OCI-LY1 (cell line): Measurements from ENCODE around the gene GNA12.

Source experiments
- H2AFZ ChIP-seq: fragments of 200-600 bp; sonication (generic), shearing (Covaris generic); 2 replicates; pipeline ENCODE4 v1.6.0; 2014; ENCODE audit warnings: antibody characterized with exemption, mild to moderate bottlenecking, low read length
- H3F3A ChIP-seq: fragments of 200-600 bp; sonication (generic), shearing (Covaris generic); 2 replicates; pipeline ENCODE4 v1.6.0; 2014; ENCODE audit warnings: mild to moderate bottlenecking, antibody characterized with exemption, low read length, moderate library complexity; ENCODE audit not compliant: insufficient read depth
- H3K27ac ChIP-seq: fragments of 200-600 bp; sonication (generic); 2 replicates; pipeline ENCODE4 v1.5.1; 2014; ENCODE audit warnings: low read length, mixed run types, mild to moderate bottlenecking, low read depth; ENCODE audit not compliant: poor library complexity, severe bottlenecking
- H3K27me3 ChIP-seq: fragments of 200-600 bp; sonication (generic); 2 replicates; pipeline ENCODE4 v1.6.0; 2014; ENCODE audit warnings: antibody characterized with exemption, mild to moderate bottlenecking, low read length, moderate library complexity; ENCODE audit not compliant: insufficient read depth
- H3K36me3 ChIP-seq: fragments of 200-600 bp; sonication (generic); 2 replicates; pipeline ENCODE4 v1.6.1; 2014; ENCODE audit warnings: mild to moderate bottlenecking, antibody characterized with exemption, low read length, moderate library complexity, mixed read lengths; ENCODE audit not compliant: insufficient read depth
- H3K4me1 ChIP-seq: fragments of 200-600 bp; sonication (generic); 2 replicates; pipeline ENCODE4 v1.5.1; 2014; ENCODE audit warnings: mild to moderate bottlenecking, low read length, moderate library complexity; ENCODE audit not compliant: insufficient read depth, severe bottlenecking
- H3K4me2 ChIP-seq: fragments of 200-600 bp; sonication (generic), shearing (Covaris generic); 2 replicates; pipeline ENCODE4 v1.6.1; 2014; ENCODE audit warnings: low read length
- H3K4me3 ChIP-seq: fragments of 200-600 bp; sonication (generic); 2 replicates; pipeline ENCODE4 v1.5.1; 2014; ENCODE audit warnings: low read length, low read depth, mild to moderate bottlenecking, mixed read lengths; ENCODE audit not compliant: poor library complexity, severe bottlenecking
- H3K79me2 ChIP-seq: fragments of 200-600 bp; shearing (Covaris generic); 2 replicates; pipeline ENCODE4 v1.6.1; 2016; ENCODE audit warnings: mixed run types, low read length, mixed read lengths; ENCODE audit not compliant: insufficient read depth
- H3K9ac ChIP-seq: fragments of 200-600 bp; sonication (generic), shearing (Covaris generic); 2 replicates; pipeline ENCODE4 v1.6.1; 2014; ENCODE audit warnings: mild to moderate bottlenecking, low read length, mixed read lengths
- H3K9me2 ChIP-seq: fragments of 200-600 bp; sonication (generic), shearing (Covaris generic); 2 replicates; pipeline ENCODE4 v1.6.1; 2014; ENCODE audit warnings: low read depth, mild to moderate bottlenecking, low read length, mixed read lengths
- H3K9me3 ChIP-seq: fragments of 200-600 bp; shearing (Covaris generic); 2 replicates; pipeline ENCODE4 v1.6.1; 2014; ENCODE audit warnings: low read length, mixed read lengths
- H4K20me1 ChIP-seq: fragments of 200-600 bp; sonication (generic), shearing (Covaris generic); 2 replicates; pipeline ENCODE4 v1.6.0; 2016; ENCODE audit warnings: mild to moderate bottlenecking, low read length; ENCODE audit not compliant: insufficient read depth
- CTCF ChIP-seq: fragments of 200-600 bp; sonication (generic), shearing (Covaris generic); IDR thresholded peaks from 2 replicates; pipeline ENCODE4 v1.5.1; 2017; ENCODE audit warnings: mild to moderate bottlenecking, antibody characterized with exemption, low read length, moderate library complexity, mixed read lengths
- EZH2 ChIP-seq: fragments of 200-600 bp; sonication (generic), shearing (Covaris generic); IDR thresholded peaks from 2 replicates; pipeline ENCODE4 v1.8.0; 2017; ENCODE audit warnings: borderline replicate concordance, mixed run types, mild to moderate bottlenecking, antibody characterized with exemption, low read length, moderate library complexity, mixed read lengths

Gene GNA12

GRCh38 chr7:2832461-2832860, 11.6 kb downstream of the GNA12 start:
- Histone ChIP-seq H3K4me3 (no peak overlapping the region), H3K36me3 (no peaks in the 10 kb centered on the region; the same call in 1 of the 2 replicates), H3K9ac (no peak overlapping the region), H3K4me2 (no peak overlapping the region), H3F3A (no peaks in the 10 kb centered on the region), H3K27me3 (no peaks in the 10 kb centered on the region), H4K20me1 (no peaks in the 10 kb centered on the region), H3K27ac (no peak overlapping the region), H3K9me3 (no peaks in the 10 kb centered on the region), H3K4me1 (no peaks in the 10 kb centered on the region), H3K9me2 (no peaks in the 10 kb centered on the region), H3K79me2 (no peaks in the 10 kb centered on the region), H2AFZ (no peak overlapping the region)
- no peak for TF ChIP-seq CTCF
- TF ChIP-seq EZH2 = no peak

DNA sequence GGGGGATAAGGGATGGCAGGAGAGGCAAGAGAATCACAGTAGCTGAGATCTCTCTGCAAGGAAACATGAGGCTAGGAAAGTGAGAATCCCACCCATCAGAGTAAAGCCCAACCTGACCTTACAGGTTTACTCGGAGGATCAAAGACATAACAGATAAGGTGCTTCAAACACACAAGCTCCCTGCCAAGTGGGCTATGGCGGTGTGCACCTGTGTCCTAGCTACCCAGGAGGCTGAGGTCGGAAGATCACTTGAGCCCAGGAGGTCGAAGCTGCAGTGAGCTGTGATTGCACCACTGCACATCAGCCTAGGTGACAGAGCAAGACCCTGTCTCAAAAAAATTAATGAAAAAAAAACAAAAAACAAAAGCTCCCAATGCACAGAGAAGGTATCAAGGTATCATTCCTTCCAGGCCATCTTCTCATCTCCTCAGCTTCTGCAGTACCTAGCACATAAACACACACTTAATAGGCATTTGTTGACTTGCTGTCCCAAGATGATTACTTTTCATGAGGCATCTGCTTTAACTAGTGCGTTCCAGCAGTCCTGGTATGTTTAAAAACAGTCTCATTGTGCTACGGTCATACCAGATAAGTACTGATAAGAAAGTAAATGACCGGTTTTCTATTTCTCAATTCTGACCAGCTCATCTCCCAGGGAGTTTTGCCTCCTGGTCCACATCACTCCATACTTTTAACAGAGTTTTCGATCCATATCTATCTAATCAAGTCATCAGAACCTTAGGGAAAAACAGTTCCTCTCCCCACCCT, 13.3 kb downstream of the GNA12 start:
- H3K9me2 ChIP-seq = no peaks in the 10 kb centered on the region
- no peaks in the 10 kb centered on the region for H3K9me3 ChIP-seq
- no peak overlapping the region for H2AFZ ChIP-seq
- H3K79me2 ChIP-seq = no peaks in the 10 kb centered on the region
- H4K20me1 ChIP-seq = no peaks in the 10 kb centered on the region
- H3K4me1 ChIP-seq = no peaks in the 10 kb centered on the region
- no peak overlapping the region for H3K27ac ChIP-seq
- no peaks in the 10 kb centered on the region for H3F3A ChIP-seq
- no peak overlapping the region for H3K4me3 ChIP-seq
- TF ChIP-seq EZH2 = no peak
- TF ChIP-seq CTCF = no peak
- H3K27me3 ChIP-seq = no peaks in the 10 kb centered on the region
- no peaks in the 10 kb centered on the region; the same call in 1 of the 2 replicates for H3K36me3 ChIP-seq
- H3K9ac ChIP-seq = no peak overlapping the region
- no peak overlapping the region for H3K4me2 ChIP-seq

- H3K36me3 ChIP-seq = no peaks in the 10 kb centered on the region; the same call in 1 of the 2 replicates
- no peaks in the 10 kb centered on the region for H3F3A ChIP-seq
- no peak overlapping the region for H3K4me2 ChIP-seq
- H3K27ac ChIP-seq = no peak overlapping the region
- no peaks in the 10 kb centered on the region for H3K79me2 ChIP-seq
- H3K4me3 ChIP-seq = no peak overlapping the region
- H3K27me3 ChIP-seq = peaks cover 2% of the 10 kb centered on the region; the same call in 1 of the 2 replicates
- no peak overlapping the region for H3K9ac ChIP-seq
- TF ChIP-seq EZH2 (no peak), CTCF (no peak)
- H2AFZ ChIP-seq = no peak overlapping the region
- H3K9me3 ChIP-seq = no peaks in the 10 kb centered on the region
- H3K9me2 ChIP-seq = no peaks in the 10 kb centered on the region
- no peaks in the 10 kb centered on the region for H4K20me1 ChIP-seq
- peaks cover 5% of the 10 kb centered on the region for H3K4me1 ChIP-seq
Measured at GRCh38 chr7:2829040-2829439, 15.1 kb downstream of the GNA12 start.
